Upper lobe of left lung (tissue), 6 donors: ENCODE measurements around the gene CYSRT1. TPM values are rescaled to one million over a fixed set of nuclear protein-coding genes. Genes with fewer than 3 reads are reported as not detected.

Experiments
- ATAC-seq, 2 donors: fragments of 200-7000 bp; cut with Tn5 transposase; one replicate each; pipeline ENCODE4 v1.9.1; 2022; ENCODE audit warnings: mild to moderate bottlenecking in 2 of 2, moderate library complexity in 2 of 2; ENCODE audit not compliant: low FRiP score in 2 of 2
- DNase-seq, 2 donors: peaks; one replicate each; pipeline ENCODE4 v3.0.0-alpha.2; 2019 to 2020
- H3K27ac ChIP-seq, 4 donors: fragments of 200-600 bp; sonication (generic); one replicate each; pipeline ENCODE4 v1.5.1; 2016 to 2019
- H3K27me3 ChIP-seq, 4 donors: fragments of 200-600 bp; sonication (generic); one replicate each; pipeline ENCODE4 v1.5.1; 2017 to 2019
- H3K36me3 ChIP-seq, 4 donors: fragments of 200-600 bp; sonication (generic); one replicate each; pipeline ENCODE4 v1.5.1; 2016 to 2019
- H3K4me1 ChIP-seq, 4 donors: fragments of 200-600 bp; sonication (generic); one replicate each; pipeline ENCODE4 v1.5.1; 2018 to 2019
- H3K4me3 ChIP-seq, 4 donors: fragments of 200-600 bp; sonication (generic); one replicate each; pipeline ENCODE4 v1.5.1; 2017 to 2019; ENCODE audit warnings: mild to moderate bottlenecking in 2 of 4, moderate library complexity in 1 of 4
- H3K9me3 ChIP-seq, 4 donors: fragments of 200-600 bp; sonication (generic); one replicate each; pipeline ENCODE4 v1.5.1; 2018 to 2019
- CTCF ChIP-seq, 6 experiments: fragments of 450-650 bp in 4 of 6; fragments of 200-600 bp in 2 of 6; sonication (generic) in 2 of 6; IDR thresholded peaks; one replicate each; pipeline ENCODE4 v1.5.1; 2016 to 2019; ENCODE audit warnings: antibody characterized with exemption in 6 of 6
- EP300 ChIP-seq, 4 donors: sonication (generic); formaldehyde crosslinking; IDR thresholded peaks; one replicate each; pipeline ENCODE4 v1.5.1; 2017; ENCODE audit warnings: antibody characterized with exemption in 4 of 4, control low read depth in 2 of 4
- POLR2A ChIP-seq, 4 donors: fragments of 450-650 bp; IDR thresholded peaks; one replicate each; pipeline ENCODE4 v1.5.1; 2016 to 2017; ENCODE audit warnings: antibody characterized with exemption in 4 of 4, mild to moderate bottlenecking in 2 of 4
- POLR2AphosphoS5 ChIP-seq, 2 donors: sonication (generic); formaldehyde crosslinking; IDR thresholded peaks; one replicate each; pipeline ENCODE4 v1.5.1; 2017; ENCODE audit warnings: antibody characterized with exemption in 2 of 2
- WGBS, 2 donors: methylation state at CpG; one replicate each; pipeline ENCODE4 v1.1.5; 2017 to 2018; 5-methylcytosine and 5-hydroxymethylcytosine counted together
- total RNA-seq, 6 donors: library from RNA; depleted of rRNA in 4 of 6; stranded (reverse); fragments of >200 nt in 4 of 6; gene quantifications; one replicate each; pipeline versions ENCODE4 v1.1.0 to v1.2.1, GENCODE V29; 2016 to 2021
- donor health status: DM: no; HTN: no; CAD: no; lungs with moderate emphysema.
- donor health status: DM: no; HTN: yes; CAD: no; lungs with severe emphysema.

The CYSRT1 gene
- total RNA-seq, 6 donors from 2014 or later: 0.20 to 2.0 (median 0.97) TPM; not detected in 1

- H3K4me1 ChIP-seq: peaks cover 14 to 41% (median 23%) of the 10 kb centered on the region in 4 donors
- no peaks in the 10 kb centered on the region for H3K9me3 ChIP-seq
- H3K36me3 ChIP-seq: peaks cover 9 to 23% (median 18%) of the 10 kb centered on the region in 4 donors
- 92 to 93% methylated on average over 8 to 25 of the region's 25 CpGs for WGBS, 2 donors
- H3K4me3 ChIP-seq: no peak overlapping the region
- H3K27me3 ChIP-seq: no peaks in the 10 kb centered on the region
- TF ChIP-seq POLR2A (IDR thresholded peaks at IDR 0.05) (no peak), EP300 (IDR thresholded peaks at IDR 0.05) (no peak), POLR2AphosphoS5 (IDR thresholded peaks at IDR 0.05) (no peak), CTCF (IDR thresholded peaks at IDR 0.05) (no peak)
- peak in 1 of 2 donors; percentile 56 for DNase-seq
- no peak overlapping the region for H3K27ac ChIP-seq
- no peak for ATAC-seq
Observed at GRCh38 chr9:137245450-137246421, 20.8 kb downstream of the CYSRT1 start.

GRCh38 chr9:137247135-137247915 lies 22.4 kb downstream of the CYSRT1 start:
- TF ChIP-seq EP300 (IDR thresholded peaks at IDR 0.05) (no peak), POLR2AphosphoS5 (IDR thresholded peaks at IDR 0.05) (no peak), CTCF (IDR thresholded peaks at IDR 0.05) (no peak), POLR2A (IDR thresholded peaks at IDR 0.05) (no peak)
- H3K27ac ChIP-seq: peak overlapping the region in 3 of 4 donors; percentile 35 to 63 (median 37)
- H3K36me3 ChIP-seq: peaks cover 9 to 16% (median 13%) of the 10 kb centered on the region in 4 donors
- no peak overlapping the region for H3K4me3 ChIP-seq
- H3K9me3 ChIP-seq: no peaks in the 10 kb centered on the region
- ATAC-seq: peak; percentile 1 to 71
- peak; percentile 72 to 79 for DNase-seq
- peaks cover 12 to 34% (median 18%) of the 10 kb centered on the region in 4 donors for H3K4me1 ChIP-seq
- WGBS, 2 donors: 60 to 65% methylated on average over 16 to 20 of the region's 20 CpGs
- no peaks in the 10 kb centered on the region for H3K27me3 ChIP-seq

GRCh38 chr9:137247916-137248175 lies 22.9 kb downstream of the CYSRT1 start:
- H3K27me3 ChIP-seq: no peaks in the 10 kb centered on the region
- H3K4me1 ChIP-seq: peaks cover 6 to 29% (median 13%) of the 10 kb centered on the region in 4 donors
- H3K9me3 ChIP-seq: no peaks in the 10 kb centered on the region
- DNase-seq: peak in 1 of 2 donors; percentile 50
- 72 to 88% methylated on average over 6 of the region's 6 CpGs for WGBS, 2 donors
- H3K4me3 ChIP-seq: no peak overlapping the region
- TF ChIP-seq CTCF (IDR thresholded peaks at IDR 0.05) (no peak), POLR2A (IDR thresholded peaks at IDR 0.05) (no peak), POLR2AphosphoS5 (IDR thresholded peaks at IDR 0.05) (no peak), EP300 (IDR thresholded peaks at IDR 0.05) (no peak)
- no peak for ATAC-seq
- H3K27ac ChIP-seq: peak overlapping the region in 2 of 4 donors; percentile 6 to 63
- peaks cover 7 to 11% (median 8%) of the 10 kb centered on the region in 4 donors for H3K36me3 ChIP-seq

- DNase-seq (peak in 1 of 2 donors; percentile 66), ATAC-seq (no peak)
- Histone ChIP-seq H3K4me3 (no peak overlapping the region), H3K9me3 (no peaks in the 10 kb centered on the region), H3K4me1 (peaks cover 8 to 24% (median 13%) of the 10 kb centered on the region in 4 donors), H3K27me3 (no peaks in the 10 kb centered on the region), H3K36me3 (no peaks in the 10 kb centered on the region), H3K27ac (no peak overlapping the region)
- 60 to 85% methylated on average over 2 to 15 of the region's 18 CpGs for WGBS, 2 donors
- TF ChIP-seq POLR2A (IDR thresholded peaks at IDR 0.05): no peak
- no peak for TF ChIP-seq CTCF (IDR thresholded peaks at IDR 0.05)
- no peak for TF ChIP-seq EP300 (IDR thresholded peaks at IDR 0.05)
- no peak for TF ChIP-seq POLR2AphosphoS5 (IDR thresholded peaks at IDR 0.05)
Observed at GRCh38 chr9:137250329-137251193, 25.6 kb downstream of the CYSRT1 start.
